IPS DF 6.9 (cell line): ENCODE measurements around the gene SSUH2.

Experiments
- DNase-seq: peaks from one replicate; pipeline ENCODE4 v3.0.0-alpha.2; 2013; ENCODE audit warnings: low read depth, low spot score
- H3K27ac ChIP-seq: one replicate; pipeline ENCODE4 v1.5.1; 2013; ENCODE audit warnings: low read length, control low read depth
- H3K27me3 ChIP-seq: 2 replicates; pipeline ENCODE4 v1.6.1; 2013; ENCODE audit warnings: mild to moderate bottlenecking, low read length; ENCODE audit not compliant: control insufficient read depth, insufficient read depth
- H3K36me3 ChIP-seq: 2 replicates; pipeline ENCODE4 v1.6.1; 2013; ENCODE audit warnings: low read length; ENCODE audit not compliant: control insufficient read depth, insufficient read depth
- H3K4me1 ChIP-seq: 2 replicates; pipeline ENCODE4 v1.6.1; 2013; ENCODE audit warnings: low read length; ENCODE audit not compliant: control insufficient read depth, insufficient read depth
- H3K4me3 ChIP-seq: 2 replicates; pipeline ENCODE4 v1.5.1; 2013; ENCODE audit warnings: mild to moderate bottlenecking, low read length
- H3K9me3 ChIP-seq: 2 replicates; pipeline ENCODE4 v1.6.1; 2013; ENCODE audit warnings: low read length, inconsistent platforms; ENCODE audit not compliant: control insufficient read depth, insufficient read depth
- WGBS: extraction: QIAGEN DNeasy Blood & Tissue Kit; methylation state at CpG from one replicate; pipeline ENCODE4 v1.1.7; 2013; ENCODE audit warnings: mixed read lengths, missing lambda C conversion rate; ENCODE audit not compliant: insufficient read length, insufficient coverage; 5-methylcytosine and 5-hydroxymethylcytosine counted together

Gene SSUH2

DNA sequence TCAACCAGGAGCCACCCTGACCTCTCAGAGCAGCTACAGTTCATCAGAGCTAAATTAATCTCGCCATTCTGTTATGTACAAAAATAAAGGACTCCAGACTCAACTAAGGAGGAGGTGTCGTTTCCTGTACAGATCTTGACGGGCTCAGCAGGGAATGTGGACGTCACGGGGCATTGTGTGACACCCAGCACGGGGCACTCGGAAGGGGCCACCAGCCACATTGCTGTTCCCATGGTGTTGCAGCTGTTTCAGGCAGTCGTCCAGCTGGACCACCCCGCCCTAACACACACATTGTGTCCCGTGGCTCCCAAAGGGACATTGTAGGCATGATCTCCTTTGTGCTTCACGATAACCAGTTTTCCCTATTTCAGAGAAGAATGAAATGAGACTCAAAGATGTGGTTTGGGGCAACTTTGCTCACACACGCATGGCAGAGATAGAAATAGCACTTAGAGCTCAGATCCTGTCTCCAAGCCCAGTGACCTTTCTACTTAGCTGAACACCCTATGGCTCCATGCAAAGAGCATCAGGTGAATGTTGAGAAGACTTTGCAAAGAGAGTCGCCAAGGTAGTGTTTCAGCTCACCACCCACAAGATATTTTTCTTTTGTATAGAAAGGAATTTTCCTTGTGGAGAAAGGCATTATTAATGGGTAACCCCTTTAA, 5.5 kb downstream of the SSUH2 start:
- Histone ChIP-seq H3K4me1 (no peaks in the 10 kb centered on the region), H3K36me3 (no peaks in the 10 kb centered on the region), H3K9me3 (no peaks in the 10 kb centered on the region), H3K4me3 (no peak overlapping the region), H3K27ac (no peak overlapping the region), H3K27me3 (no peaks in the 10 kb centered on the region)
- no peak for DNase-seq
- no CpG with 5 or more reads among the region's 13 CpGs for WGBS

DNA sequence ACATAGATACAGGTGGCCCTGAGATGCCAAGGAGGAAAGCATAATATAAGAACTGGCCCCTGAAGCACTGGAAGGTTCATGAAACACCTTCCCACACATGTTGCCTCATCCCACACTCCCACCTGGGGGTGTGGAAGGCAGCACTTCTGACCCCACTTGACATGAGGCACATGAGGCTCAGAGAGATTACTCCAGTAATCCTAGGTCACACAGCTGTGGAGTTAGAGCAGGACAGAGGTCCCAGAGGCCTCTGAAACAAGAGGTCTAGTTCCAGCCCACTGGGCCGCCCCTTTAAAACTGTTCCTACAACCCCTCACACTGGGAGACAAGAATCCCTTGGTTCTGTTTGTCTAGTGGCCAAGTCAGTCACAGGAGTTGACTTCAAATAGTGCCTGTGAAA, 7.2 kb downstream of the SSUH2 start:
- no CpG with 5 or more reads among the region's 1 CpG for WGBS
- Histone ChIP-seq H3K4me1 (no peaks in the 10 kb centered on the region), H3K9me3 (no peaks in the 10 kb centered on the region), H3K27me3 (no peaks in the 10 kb centered on the region), H3K27ac (no peak overlapping the region), H3K4me3 (no peak overlapping the region), H3K36me3 (no peaks in the 10 kb centered on the region)
- no peak for DNase-seq

DNA sequence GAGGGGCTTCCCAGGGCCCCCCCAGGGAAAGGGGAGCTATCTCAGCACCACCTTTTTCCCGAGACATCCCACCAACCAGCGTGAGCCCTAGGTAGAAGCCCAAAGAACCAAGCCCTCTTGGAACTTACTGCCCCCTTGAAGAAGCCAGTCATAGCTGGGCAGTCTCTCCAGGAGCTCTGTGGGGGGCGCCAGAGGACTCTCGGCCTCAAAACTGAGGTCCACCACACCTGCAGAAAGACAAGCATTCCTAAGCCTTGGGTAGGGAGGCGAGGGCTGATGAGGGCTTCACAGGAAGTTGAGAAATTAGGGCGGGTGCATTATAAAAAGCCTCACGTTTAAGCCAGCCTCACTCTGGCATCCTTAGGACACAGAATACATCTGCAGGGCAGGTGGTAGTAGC, 9.0 kb downstream of the SSUH2 start:
- DNase-seq: no peak
- no peaks in the 10 kb centered on the region for H3K36me3 ChIP-seq
- H3K9me3 ChIP-seq: no peaks in the 10 kb centered on the region
- no peak overlapping the region for H3K27ac ChIP-seq
- no CpG with 5 or more reads among the region's 7 CpGs for WGBS
- no peaks in the 10 kb centered on the region for H3K27me3 ChIP-seq
- H3K4me1 ChIP-seq: no peaks in the 10 kb centered on the region
- H3K4me3 ChIP-seq: no peak overlapping the region

DNA sequence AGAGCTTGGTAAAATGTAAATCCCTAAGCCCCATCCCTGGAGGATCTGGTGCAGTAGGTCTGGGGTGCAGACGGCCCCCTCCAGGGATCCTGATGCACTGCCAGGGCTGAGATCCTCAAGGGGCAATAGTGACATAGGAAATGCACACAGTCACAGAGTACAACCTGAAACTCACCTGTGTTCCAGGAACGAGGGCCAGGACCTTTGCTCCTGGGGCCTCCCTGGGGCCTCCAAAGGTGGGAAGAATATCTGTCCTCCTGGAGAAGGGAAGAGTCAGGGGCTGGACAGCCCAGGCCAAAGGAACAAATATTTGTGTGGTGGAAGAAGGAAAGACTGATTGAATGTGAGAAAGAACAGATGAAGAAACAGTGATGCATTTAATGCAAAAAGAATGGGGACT, 9.5 kb downstream of the SSUH2 start:
- H3K27me3 ChIP-seq: no peaks in the 10 kb centered on the region
- no peak overlapping the region for H3K4me3 ChIP-seq
- H3K36me3 ChIP-seq: no peaks in the 10 kb centered on the region
- H3K9me3 ChIP-seq: no peaks in the 10 kb centered on the region
- no peak overlapping the region for H3K27ac ChIP-seq
- DNase-seq: no peak
- H3K4me1 ChIP-seq: no peaks in the 10 kb centered on the region
- WGBS: no CpG with 5 or more reads among the region's 2 CpGs

GRCh38 chr3:8632402-8633237, 12.0 kb downstream of the SSUH2 start:
- Histone ChIP-seq H3K27ac (no peak overlapping the region), H3K9me3 (no peaks in the 10 kb centered on the region), H3K36me3 (no peaks in the 10 kb centered on the region), H3K27me3 (no peaks in the 10 kb centered on the region), H3K4me1 (no peaks in the 10 kb centered on the region), H3K4me3 (no peak overlapping the region)
- no peak for DNase-seq
- no CpG with 5 or more reads among the region's 7 CpGs for WGBS

GRCh38 chr3:8631661-8632060, 12.9 kb downstream of the SSUH2 start:
- WGBS: no CpG with 5 or more reads among the region's 4 CpGs
- no peaks in the 10 kb centered on the region for H3K36me3 ChIP-seq

GRCh38 chr3:8629151-8630021, 15.2 kb downstream of the SSUH2 start:
- no peaks in the 10 kb centered on the region for H3K27me3 ChIP-seq
- no peaks in the 10 kb centered on the region for H3K9me3 ChIP-seq
- H3K4me3 ChIP-seq: no peak overlapping the region
- H3K36me3 ChIP-seq: no peaks in the 10 kb centered on the region
- no peak for DNase-seq
- no peaks in the 10 kb centered on the region for H3K4me1 ChIP-seq
- WGBS: no CpG with 5 or more reads among the region's 16 CpGs
- no peak overlapping the region for H3K27ac ChIP-seq

More at GRCh38 chr3:8631661-8632060, 12.9 kb downstream of the SSUH2 start:
- Histone ChIP-seq H3K4me3 (no peak overlapping the region), H3K9me3 (no peaks in the 10 kb centered on the region), H3K27me3 (no peaks in the 10 kb centered on the region), H3K27ac (no peak overlapping the region), H3K4me1 (no peaks in the 10 kb centered on the region)
- DNase-seq: no peak

- Histone ChIP-seq H3K9me3 (no peaks in the 10 kb centered on the region), H3K4me1 (0 out of 2 replicates have a peak, but pooled peaks cover 2% of the 10 kb centered on the region), H3K27me3 (no peaks in the 10 kb centered on the region), H3K27ac (no peak overlapping the region), H3K36me3 (no peaks in the 10 kb centered on the region), H3K4me3 (no peak overlapping the region)
- no peak for DNase-seq
- no CpG with 5 or more reads among the region's 5 CpGs for WGBS
Observed at GRCh38 chr3:8627949-8628348, 16.6 kb downstream of the SSUH2 start.

DNA sequence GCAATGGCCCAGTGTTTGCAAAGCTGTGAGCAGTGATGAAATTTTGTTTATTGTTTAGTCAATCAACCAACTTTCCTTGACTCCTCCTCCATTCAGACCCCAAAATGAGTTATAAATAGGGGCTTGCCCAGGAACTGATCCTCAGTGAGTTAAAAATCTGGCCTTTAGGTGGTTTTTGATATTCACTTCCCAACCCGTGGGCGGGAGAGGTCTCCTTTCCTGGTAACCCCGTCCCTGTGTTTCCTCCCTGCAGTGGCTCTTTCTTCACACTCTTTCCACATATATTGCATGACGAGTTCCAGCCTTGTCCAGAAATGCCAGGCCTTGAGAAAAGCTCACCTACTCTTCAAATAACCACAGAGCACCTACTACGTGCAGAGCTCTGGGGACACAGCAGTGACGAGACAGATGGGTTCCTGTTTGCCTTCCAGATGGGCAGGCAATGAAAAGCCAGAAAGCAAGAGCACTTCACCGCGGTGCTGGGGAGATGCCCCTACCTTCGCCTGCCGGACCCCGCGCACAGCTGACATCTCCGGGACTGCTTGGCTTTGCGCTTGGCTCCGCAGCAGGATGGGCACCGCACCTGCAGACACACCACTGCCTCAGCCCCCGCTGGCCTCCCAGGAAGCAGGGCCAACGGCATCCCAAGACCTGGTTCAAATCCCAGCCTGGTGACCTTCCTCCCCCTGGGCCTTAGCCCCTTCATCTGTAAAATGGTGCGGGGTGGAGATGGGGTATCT, 17.2 kb downstream of the SSUH2 start:
- H3K36me3 ChIP-seq: no peaks in the 10 kb centered on the region
- H3K27me3 ChIP-seq: no peaks in the 10 kb centered on the region
- H3K4me1 ChIP-seq: 0 out of 2 replicates have a peak, but pooled peaks cover 2% of the 10 kb centered on the region
- no CpG with 5 or more reads among the region's 19 CpGs for WGBS
- H3K4me3 ChIP-seq: no peak overlapping the region
- H3K27ac ChIP-seq: no peak overlapping the region
- no peak for DNase-seq
- H3K9me3 ChIP-seq: no peaks in the 10 kb centered on the region

DNA sequence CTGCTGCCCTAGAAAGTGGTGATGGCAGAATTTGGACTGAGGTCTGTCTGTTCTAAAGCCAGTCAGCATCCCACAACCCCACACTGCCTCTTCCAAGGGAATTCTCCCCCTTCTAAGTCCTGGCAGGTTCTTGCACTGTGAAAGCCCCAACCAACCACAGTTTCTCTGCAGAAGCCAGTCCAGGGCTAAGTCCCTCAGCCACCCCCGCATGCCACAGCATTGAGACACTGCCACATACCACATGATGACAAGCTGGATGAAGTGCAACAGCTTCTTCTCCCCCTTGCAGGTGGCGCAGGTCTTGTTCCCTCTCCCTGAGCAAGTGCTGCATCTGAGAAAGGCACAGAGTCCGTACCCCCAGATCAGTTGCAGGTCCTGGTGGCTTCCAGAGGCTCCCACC, 18.6 kb downstream of the SSUH2 start:
- WGBS: no CpG with 5 or more reads among the region's 3 CpGs
- H3K27ac ChIP-seq: no peak overlapping the region

More for the DNA sequence above, 18.6 kb downstream of the SSUH2 start:
- H3K36me3 ChIP-seq: no peaks in the 10 kb centered on the region
- no peak overlapping the region for H3K4me3 ChIP-seq
- DNase-seq: no peak
- no peaks in the 10 kb centered on the region for H3K9me3 ChIP-seq
- 0 out of 2 replicates have a peak, but pooled peaks cover 2% of the 10 kb centered on the region for H3K4me1 ChIP-seq
- H3K27me3 ChIP-seq: no peaks in the 10 kb centered on the region
